SH-SY5Y (cell line): Measurements from ENCODE around the gene SUSD2.

Source experiments
- GATA2 ChIP-seq: IDR thresholded peaks from 2 replicates; pipeline ENCODE4 v1.6.1; 2011; ENCODE audit warnings: mild to moderate bottlenecking, low read depth, low read length
- GATA3 ChIP-seq: IDR thresholded peaks from 2 replicates; pipeline ENCODE4 v1.6.1; 2011; ENCODE audit warnings: low read depth, mild to moderate bottlenecking, low read length, moderate library complexity

The SUSD2 gene

GRCh38 chr22:24187731-24188644 is 6.7 kb downstream of the SUSD2 start:
- TF ChIP-seq GATA3 (no peak), GATA2 (no peak)

DNA sequence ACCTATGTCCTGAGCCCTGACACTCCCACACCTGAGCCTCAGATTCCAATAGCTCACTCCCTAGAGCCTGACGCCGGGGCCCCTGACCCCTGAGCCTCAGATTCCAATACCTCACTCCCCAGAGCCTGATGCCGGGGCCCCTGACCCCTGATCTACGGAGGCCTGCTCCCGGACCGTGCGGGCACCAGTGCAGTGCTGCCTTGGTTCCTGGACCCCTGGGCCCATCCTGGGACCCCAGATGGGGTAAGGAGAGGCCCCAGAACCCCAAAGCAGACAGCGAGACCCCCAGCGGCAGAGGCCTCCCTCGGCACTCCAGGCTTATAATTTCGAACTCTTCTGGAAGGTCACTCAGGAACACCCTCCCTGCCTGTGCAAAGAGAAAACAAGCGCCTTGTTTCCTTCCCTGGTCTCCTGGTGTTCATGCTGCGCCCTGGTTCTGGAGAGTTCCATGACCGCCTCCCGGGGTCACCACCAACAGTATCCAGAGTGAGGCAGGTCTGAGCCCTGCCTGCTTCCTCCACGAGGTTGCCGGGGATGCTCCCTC is 7.5 kb downstream of the SUSD2 start:
- TF ChIP-seq GATA2 (no peak), GATA3 (no peak)

GRCh38 chr22:24189249-24190158 is 8.2 kb downstream of the SUSD2 start:
- TF ChIP-seq GATA3 (no peak), GATA2 (no peak)

GRCh38 chr22:24190159-24190540 is 8.9 kb downstream of the SUSD2 start:
- TF ChIP-seq GATA3, result no peak
- TF ChIP-seq GATA2, result no peak

DNA sequence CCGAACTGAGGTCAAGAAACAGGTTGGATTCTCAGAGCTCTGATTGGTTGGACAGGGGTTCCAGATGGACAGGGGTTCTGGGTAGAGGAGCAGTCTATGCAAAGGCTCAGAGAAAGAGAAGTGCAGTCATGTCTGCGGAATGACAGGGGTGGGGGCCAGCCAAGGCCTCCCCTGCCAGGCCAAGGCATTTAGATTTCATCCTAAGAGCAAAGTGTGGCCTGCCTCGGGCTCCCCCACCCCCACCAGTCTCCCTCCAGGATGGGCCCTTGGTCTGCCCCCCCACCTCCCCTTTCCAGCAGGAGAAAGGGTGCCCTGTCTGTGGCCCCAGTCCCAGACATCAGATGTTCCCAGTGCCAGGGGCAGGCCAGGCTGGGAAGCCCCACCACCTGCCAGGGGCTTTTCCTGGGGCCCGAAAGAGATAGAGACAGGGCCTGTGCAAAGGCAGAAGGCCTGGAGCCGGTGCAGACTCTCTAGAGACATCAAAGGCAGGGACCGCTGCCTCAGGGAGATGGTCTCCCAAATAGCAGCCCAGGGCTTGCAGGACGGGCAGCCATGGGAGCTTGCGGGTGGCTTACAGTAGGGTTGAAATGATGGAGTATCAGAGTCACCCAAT is 9.4 kb downstream of the SUSD2 start:
- TF ChIP-seq GATA3 (no peak), GATA2 (no peak)

- TF ChIP-seq GATA3, result no peak
- no peak for TF ChIP-seq GATA2
These were observed 10.1 kb downstream of the SUSD2 start for GRCh38 chr22:24191381-24191841.

GRCh38 chr22:24191893-24192292 is 10.6 kb downstream of the SUSD2 start:
- TF ChIP-seq GATA2, result no peak
- TF ChIP-seq GATA3, result no peak

DNA sequence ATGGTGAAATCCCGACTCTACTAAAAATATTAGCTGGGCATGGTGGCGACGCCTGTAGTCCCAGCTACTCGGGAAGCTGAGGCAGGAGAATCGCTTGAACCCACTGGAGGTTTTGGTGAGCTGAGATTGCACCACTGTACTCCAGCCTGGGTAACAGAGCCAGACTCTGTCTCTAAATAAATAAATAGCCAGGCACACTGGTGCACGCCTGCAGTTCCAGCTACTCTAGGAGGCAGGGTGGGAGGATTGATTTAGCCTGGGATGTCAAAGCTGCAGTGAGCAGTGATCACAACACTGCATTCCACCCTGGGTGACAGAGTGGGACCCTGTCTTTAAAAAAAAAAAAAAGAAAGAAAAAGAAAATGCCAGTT is 17.4 kb downstream of the SUSD2 start:
- TF ChIP-seq GATA3 (no peak), GATA2 (no peak)

DNA sequence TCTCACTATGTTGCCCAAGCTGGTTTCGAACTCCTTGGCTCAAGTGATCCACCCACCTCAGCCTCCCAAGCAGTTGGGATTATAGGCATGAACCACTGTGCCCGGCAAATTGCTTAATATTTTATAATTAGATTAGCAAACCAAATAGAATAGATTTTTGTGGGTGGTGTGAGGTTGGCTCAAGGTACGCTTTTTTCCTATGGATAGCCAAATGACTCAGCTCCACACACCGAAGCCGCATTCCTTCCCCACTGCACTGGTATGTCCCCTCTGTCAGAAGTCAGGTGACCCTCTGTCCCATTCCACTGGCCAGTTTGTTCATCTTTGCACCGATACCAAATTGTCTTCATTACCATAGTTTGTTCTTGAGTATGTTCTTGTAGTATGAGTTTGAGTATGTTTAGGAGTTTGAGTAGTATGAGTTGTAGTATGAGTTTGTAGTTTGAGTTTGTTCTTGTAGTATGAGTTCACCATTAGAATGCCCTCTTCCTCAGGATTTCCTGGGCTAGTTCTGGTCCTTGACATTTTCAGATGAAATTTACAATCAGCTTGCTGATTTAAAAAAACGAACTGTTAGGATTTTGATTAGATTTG is 19.4 kb downstream of the SUSD2 start:
- TF ChIP-seq GATA2, result no peak
- no peak for TF ChIP-seq GATA3

- TF ChIP-seq GATA2, result no peak
- no peak for TF ChIP-seq GATA3
These were observed 20.7 kb downstream of the SUSD2 start for GRCh38 chr22:24201681-24202614.

DNA sequence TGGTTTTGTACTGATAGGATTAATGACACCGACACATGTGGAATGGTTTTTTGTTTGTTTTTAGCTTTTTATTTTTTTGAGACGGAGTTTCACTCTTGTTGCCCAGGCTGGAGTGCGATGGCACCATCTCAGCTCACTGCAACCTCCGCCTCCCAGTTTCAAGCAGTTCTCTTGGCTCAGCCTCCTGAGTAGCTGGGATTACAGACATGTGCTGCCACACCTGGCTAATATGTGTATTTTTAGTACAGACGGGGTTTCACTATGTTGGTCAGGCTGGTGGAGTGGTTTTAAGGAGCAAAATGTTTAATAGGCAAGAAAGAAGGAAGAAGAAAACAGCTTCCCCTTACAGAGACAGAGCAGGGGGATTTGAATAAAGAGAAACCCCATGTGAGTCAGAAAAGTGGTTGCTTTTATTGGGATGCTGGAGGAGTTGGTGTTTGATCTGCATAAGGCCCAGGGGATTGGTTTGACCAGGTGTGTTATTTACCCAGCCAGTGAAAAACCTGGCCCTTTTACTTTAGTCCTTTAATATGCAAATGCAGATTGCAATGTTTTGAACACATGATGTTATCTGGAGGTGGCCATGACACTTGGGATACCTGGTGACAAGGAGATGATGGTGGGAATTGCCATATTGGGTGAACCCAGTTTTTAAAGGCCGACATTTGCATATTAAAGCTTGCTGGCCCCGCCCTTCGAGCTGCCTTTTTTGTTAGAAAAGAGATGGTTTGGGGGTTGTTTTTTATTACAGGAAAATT is 24.3 kb downstream of the SUSD2 start:
- no peak for TF ChIP-seq GATA3
- no peak for TF ChIP-seq GATA2

DNA sequence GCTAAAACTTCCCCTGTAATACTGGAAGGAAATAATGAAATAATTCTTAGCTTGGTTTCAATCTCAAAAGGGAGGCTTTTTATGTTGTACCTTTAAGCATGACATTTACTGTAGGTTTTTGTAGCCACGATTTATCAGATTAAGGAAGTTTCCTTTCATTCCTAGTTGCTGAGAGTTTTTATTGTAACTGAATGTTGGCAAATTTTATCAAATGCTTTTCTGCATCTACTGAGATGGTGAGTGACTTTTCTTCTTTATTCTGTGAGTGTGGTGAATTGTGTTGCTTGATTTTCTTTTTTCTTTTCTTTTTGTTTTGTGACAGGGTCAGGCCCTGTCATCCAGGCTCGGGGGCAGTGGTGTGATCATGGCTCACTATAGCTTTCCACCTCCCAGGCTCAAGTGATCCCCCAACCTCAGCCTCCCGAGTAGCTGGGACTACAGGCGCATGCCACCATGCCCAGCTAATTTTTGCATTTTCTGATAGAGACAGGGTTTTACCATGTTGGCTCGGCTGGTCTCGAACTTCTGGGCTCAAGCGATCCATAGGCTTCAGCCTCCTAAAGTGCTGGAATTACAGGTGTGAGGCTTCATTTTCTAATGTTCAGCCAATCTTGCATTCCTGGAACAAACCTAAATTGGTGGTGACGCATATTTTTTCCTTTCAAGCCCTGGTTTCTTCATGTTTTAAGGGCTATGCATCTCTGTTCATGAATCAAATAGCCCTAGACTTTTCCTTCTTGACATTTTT is 26.2 kb downstream of the SUSD2 start:
- no peak for TF ChIP-seq GATA3
- no peak for TF ChIP-seq GATA2
